NCI-H2227 (cell line): Measurements from ENCODE around the gene CBLL1.
A peak's percentile ranks its signal among the peaks of the same experiment; 100 is the strongest.

Source experiments
- DNase-seq: peaks from one replicate; lab custom pipeline; 2025; ENCODE audit not compliant: unreplicated experiment; lab: John Stamatoyannopoulos, UW

The CBLL1 gene, protein sequence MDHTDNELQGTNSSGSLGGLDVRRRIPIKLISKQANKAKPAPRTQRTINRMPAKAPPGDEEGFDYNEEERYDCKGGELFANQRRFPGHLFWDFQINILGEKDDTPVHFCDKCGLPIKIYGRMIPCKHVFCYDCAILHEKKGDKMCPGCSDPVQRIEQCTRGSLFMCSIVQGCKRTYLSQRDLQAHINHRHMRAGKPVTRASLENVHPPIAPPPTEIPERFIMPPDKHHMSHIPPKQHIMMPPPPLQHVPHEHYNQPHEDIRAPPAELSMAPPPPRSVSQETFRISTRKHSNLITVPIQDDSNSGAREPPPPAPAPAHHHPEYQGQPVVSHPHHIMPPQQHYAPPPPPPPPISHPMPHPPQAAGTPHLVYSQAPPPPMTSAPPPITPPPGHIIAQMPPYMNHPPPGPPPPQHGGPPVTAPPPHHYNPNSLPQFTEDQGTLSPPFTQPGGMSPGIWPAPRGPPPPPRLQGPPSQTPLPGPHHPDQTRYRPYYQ

DNA sequence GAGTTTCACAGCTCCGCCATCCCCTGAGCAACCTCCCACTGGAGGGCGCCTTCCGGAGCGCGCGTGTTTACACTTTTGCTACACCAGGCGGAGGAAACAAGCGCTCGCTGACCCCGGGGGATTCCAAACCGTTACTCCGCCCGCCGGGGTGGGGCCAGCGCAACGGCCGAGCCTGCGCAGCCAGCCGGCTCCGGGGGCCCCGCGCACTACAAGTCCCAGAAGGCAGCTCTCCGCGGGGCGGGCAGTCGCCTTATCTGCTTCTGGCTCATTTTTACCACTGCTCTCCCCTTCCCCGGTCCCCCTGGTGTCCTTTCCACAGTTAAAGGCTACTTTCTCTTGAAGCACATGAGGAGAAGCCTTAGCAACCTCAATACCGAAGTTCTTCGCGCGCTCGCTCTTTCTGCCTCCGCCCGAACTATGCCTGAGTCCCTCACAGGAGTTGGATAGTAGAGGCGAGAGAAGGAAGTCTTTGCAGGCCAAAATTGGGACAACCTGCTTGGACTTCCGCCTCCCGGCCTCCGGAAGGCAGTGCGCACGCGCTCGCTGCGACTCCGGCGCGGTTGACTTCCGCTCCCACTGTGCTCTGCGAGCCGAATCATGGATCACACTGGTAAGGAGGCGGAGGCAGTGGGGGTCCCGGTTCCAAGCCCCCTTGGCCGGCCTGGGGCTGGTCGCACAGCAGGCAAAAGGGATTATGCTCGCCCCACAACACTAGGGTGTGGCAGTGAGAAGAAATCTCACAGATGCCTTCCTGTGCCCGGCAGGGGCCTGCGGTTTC, at the start of gene CBLL1:
Gene CBLL1 (plus strand): TSS at position 576 of the 778 bp plus-strand sequence. CDS start 22 bp downstream, at position 598.
- DNase-seq = peak; percentile 98

DNA sequence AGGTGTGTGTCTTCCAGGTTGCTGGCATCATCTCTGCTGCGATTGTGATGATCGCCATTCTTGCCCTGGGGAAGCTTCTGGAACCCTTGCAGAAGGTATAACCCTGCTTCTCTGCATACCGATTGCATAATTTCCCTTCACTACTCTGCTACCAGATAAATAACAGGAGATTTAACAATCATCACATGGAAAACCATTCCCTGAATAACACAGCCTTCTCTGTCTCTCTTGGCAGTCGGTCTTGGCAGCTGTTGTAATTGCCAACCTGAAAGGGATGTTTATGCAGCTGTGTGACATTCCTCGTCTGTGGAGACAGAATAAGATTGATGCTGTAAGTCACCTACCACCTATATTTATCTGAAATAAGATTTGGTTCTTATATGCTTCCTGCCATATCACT, 49.6 kb upstream of the CBLL1 start:
- peak; percentile 13 for DNase-seq

DNA sequence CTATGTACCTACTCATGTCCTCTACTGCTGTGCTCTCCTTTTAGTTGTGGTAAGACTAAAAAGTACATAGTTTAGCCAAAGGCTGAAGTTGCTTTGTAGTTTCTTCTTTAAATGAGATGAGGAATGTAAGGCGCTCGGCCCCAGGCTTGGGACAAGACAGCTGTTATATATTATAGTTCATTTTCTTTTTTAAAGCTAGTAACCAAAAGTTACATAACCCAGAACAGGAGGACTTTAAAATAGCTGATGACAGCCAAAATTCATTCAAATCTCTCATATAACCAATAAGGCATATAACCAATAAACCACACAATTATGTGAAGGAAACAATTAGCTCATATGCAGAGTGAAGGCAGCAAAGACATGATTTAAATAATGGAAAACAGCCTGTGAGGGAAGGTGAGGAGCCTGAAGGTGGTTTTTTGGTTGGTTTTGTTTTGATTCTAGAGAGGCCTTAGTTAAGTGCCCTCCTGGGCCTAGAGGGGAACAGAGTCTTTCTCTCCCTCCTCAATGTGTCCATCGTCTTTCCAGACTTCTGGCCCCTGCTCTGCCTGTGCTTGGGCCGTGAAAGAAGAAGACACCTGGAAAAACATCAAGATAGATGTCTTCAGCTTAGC, 47.5 kb upstream of the CBLL1 start:
- no peak for DNase-seq

DNA sequence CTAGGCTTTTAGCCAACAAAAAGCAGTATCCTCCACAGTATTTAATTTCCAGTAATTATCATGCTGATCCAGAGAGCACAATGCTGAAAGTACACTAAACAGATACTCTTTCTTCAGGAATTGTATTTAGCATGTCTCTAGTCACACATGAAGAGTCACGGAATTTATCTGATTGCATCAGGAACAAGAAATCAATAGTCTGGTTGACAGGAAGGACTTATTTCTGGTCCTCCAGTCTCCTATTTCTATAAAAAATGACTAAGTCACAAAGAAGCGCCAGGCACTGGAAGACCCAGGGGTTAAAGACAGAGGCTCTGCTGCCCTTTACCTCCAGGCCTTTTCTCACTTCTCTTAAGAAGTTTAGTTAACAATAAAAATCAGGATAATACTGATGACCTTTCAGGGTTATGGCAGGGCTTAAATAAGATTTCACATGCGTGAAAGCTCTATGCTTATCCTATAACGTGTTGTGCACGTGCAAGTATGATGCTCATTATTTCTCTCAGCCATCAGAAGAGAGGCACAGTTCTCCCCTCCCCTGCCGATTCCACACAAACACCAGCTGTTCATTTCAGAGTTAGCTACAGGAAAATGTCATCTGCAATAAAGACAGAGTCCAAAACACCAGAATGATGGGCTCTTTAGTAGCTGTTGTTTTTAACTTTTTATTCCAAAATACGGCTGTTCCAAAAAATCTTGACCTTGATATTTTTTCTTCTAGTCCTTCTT, 46.5 kb upstream of the CBLL1 start:
- no peak for DNase-seq

DNA sequence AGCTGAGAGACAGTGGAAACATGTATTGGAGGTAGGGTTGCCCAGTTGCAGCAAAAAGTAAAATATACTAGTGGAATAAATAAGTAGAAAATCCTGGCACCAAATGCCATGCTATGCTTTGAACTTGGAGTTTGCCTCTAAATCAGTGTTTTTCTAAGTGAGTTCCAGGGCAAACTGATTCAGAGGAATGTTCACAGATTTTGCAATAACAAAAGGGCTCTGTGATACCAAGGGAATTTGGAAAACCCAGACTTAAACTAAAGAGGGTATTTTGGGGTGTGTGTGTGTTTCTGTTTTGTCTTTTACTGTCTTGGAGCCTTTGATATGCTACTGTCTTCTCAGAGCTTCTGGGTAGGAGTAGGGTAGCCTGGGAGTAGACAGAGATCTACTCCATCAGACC, 43.4 kb upstream of the CBLL1 start:
- no peak for DNase-seq

DNA sequence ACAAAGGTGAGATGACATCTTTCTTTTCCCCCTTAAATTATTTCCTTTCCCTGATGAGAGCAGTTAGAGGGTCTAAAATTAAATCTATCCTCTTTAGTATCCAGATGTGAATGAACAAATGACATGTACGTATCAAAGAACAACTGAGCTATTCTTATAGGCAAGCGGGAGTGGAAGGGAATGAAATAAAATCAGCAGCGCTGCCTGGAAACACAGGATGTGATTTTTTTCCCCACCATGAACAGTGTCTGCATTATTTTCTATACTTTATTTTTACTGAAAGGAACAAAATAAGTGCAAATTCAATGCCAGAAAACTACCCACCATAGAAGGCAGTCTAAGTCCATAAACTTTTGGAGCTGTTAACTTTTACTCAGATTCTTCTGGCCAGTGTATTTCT, 42.8 kb upstream of the CBLL1 start:
- no peak for DNase-seq

DNA sequence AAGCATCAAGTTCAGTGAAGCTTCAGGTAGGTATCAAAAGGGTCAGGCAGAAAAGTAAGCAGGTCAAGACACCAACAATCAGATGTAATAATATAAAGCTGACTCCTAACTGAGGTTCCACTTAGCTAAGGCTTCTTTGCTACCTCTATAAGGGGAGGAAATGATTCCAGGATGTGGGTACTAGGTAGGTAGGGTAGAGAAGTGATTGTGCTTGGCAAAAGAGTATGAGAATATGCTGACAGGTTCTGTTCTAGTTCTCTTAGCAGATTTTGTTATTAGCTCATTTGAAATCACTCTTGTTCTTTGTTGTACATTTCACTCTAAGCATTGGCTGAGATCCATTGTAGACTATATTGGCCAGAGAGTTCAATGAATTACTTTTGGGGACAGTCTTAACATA, 40.7 kb upstream of the CBLL1 start:
- DNase-seq = no peak

DNA sequence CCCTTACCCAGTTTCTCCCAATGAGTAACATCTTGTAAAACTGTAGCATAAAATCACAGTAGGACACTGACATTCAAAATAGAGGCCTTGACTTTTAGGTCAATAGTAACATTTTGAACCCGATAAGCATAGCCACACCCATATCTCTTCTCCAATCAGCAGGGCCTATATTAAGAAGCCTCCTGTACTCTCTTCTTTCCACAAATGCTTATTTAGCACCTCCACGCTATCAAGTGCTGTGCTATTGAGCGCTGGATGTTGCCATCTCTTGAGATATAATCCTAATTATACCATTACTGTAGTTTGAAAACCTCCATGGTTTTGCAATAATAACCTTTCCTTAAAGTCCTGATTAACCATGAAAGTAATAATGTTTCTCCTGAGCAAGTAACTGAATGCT, 40.1 kb upstream of the CBLL1 start:
- DNase-seq = no peak

DNA sequence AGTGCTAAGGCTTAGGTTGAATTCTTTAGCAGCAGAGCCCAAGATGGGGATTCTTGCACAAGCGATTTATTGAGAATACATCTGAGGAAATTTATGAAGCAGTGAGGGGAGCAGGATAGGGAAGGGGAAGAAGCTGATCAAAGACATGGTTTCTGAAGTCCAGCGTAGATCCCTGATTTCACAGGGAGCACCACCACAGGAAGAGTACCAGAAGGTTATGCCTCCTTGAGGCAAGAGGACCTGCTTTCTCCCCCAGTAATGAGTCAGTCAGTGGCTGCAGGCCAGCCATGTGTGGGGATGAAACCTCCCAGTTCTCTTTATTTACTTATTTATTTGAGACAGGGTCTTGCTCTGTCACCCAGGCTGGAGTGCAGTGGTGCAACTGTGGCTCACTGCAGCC, 35.0 kb upstream of the CBLL1 start:
- no peak for DNase-seq

DNA sequence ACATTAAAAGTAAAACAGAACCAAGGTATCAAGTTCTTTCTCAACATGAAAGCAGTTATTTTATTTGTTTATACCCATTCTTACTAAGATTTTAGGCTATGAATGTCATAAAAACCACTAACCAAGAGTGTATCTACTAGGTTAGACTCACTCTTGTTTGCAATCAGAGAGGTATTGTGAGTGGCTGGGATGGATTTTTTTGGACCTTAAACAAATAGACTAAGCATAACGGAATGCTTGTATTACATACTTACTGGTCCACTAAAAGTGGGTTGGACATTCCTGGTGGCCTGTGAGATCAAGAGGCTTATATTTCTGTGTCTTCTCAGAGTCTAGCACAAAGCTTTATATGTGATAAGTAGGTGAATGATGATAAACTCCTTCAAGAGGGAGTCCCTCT, 32.6 kb upstream of the CBLL1 start:
- DNase-seq = no peak

DNA sequence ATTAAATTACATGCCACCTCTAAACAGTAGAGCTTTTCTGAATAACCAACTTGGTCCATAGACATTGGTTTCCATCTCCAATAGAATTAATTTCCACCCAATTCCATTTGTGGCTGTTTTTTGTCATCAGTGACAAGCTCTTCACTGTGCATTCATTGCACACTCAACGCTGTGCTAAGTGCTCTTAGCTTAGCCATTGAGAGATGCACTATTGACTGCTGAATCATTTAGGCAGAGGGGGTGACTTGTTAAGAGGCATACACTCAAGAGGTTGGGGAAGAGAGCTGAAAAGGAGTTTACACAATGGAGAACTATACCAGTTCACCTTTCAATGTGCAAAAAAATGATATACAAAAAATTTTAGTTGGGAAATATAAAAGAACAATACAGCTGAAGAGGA, 31.9 kb upstream of the CBLL1 start:
- DNase-seq = peak; percentile 79

DNA sequence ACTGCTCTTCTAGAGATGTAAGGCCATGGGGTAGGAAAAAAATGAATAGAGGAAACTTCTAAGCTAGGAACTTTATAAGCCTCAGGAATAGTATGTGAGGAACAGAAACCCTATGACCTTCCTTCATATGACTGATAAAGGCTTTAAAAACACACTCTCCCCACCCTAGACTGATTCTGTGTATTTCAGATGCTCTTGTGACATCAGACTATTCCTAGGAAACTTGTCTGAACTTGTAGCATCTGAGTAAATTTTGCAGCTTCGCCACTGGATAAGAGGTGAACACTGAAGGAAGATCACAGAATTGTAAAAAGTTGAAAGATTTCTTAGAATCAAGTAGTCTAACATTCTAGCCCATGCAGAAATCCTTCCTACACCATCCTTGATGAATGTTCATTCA, 31.0 kb upstream of the CBLL1 start:
- DNase-seq = no peak

DNA sequence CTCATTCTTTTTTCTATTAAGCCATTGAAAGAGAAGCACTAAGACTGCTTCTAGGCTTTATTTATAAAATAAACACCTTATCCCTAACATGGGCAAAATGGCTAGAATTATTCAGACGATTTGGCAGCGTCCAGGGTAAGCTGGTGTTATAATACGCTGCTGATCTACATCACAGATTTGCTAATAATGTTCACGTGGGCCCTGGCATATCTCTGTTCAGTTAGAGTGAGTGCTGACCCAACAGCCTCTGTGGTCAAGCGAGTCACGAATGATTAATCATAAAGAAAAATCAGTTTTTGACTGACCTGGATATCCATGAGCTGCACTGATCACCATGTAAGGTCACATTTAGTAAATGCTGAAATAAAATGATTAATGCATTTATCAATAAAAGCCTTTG, 28.4 kb upstream of the CBLL1 start:
- no peak for DNase-seq

DNA sequence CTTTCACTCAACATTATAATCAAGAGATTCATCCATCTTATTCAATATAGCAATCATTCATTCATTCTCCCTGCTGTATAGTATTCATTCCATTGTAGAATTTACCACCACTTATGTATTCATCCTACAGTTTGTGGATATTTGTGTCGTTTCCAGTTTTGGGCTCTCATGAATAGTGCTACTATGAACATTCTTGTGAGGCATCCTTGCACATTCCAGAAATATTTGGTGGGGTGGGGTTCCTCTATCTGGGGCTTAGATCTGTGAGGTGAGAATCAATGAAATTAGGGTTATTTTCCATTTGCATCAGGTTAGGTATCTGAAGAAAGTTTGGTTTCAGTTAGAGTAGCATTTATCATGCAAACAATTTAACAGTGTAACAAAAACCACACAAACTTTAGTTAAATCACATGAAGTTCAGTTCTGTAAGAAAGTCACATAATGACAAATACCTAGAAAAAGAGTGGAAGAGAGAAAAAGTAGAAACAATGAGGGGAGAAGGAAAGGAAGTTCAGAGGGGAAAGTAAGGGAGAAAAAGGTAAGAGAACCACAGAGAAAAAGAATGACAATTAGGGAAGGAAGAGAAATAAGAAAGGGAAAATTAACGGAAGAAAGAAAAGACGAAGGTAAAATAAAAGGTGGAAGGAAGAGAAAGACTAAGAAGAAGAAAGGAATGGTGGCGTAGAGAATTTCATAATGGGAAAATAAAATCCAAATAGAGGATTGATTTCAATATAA, 25.3 kb upstream of the CBLL1 start:
- no peak for DNase-seq

DNA sequence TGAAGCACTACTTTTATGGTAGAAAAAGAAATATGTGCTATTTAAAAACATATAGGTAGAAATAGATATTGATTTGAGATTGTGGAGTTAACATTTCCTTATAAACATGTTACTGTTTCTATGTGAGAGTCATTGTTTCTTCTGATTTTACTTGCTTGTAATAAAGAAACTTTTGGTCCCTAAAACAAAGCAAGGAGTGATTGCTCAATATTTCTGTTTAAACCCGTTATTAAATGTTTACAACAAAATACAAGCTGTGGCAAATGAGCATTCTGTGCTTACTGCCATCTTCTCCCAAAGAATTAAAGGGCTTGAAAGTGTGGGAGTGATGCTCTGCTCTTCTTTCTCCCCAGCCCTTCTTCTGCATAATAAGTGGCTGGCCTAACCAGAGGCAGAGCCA, 22.7 kb upstream of the CBLL1 start:
- no peak for DNase-seq

DNA sequence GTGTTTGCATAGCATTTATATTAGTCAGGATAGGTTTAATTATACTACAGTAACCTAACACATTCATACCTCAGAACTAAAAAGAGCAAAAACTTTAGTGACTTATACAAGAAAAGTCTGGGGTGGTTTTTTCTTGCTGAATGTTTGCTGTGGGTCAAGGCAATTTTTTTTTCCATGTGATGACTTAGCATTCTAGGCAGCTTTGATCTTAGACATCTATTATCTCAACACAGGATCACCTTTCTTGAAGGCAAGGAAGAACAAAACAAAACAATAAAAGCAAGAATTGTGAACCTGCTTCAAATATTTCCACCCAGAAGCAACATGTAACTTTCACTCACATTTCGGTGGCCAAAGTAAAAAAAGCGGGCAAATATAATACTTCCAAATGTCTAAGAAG, 20.7 kb upstream of the CBLL1 start:
- DNase-seq = no peak

DNA sequence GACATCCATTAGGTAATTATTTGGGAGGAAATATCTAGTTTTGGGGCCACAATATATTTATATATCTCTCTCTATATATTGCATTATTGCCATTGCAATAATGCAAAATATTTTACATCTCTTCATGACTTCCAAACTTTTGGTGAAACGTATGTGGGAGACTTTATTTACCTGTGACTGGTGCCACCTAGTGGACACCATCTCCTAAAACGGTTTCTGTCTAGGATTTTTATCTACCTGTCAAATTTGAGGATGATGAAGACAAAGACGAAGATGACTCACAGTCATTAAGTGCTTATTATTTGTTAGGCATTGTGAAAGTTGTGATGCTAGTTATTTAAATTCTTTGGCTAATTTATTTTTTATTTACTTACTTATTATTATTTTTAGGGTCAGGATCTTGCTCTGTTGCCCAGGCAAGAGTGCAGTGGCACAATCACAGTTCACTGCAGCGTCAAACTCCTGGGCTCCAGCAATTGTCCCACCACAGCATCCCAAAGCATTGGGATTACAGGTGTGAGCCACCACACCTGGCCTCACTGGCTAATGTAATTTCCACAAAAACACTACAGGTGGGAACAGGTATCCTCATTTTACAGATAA, 18.7 kb upstream of the CBLL1 start:
- DNase-seq = peak; percentile 57

DNA sequence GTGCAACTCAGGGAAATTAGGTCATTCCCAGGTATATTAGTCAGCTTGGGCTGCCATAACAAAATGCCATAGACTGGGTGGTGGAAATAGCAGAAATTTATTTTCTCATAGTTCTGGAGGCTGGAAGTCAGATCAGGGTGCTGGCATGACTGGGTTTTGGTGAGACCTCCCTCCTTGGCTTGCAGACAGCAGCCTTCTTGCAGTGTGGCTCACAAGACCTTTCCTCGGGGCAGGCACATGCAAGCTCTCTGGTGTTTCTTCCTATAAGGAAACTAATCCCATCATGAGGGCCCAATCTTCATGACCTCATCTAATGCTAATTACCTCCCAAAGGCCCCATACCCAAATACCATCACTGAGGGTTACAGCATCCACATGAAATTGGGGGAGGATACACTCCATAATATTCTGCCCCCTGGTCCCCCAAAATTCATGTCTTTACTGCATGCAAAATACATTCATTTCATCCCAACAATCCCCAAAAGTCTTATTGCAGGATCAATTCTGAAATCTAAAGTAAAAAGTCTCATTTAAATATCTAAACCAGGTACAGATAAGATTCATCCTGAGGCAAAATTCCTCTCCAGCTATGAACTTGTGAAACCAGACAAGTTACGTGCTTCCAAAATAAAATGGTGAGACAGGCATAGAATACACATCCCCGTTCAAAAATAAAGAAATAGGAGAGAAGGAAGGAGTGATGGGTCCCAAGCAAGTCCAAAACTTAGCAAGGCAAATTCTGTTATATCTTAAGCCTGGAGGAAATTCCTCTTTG, 17.4 kb upstream of the CBLL1 start:
- DNase-seq = no peak

DNA sequence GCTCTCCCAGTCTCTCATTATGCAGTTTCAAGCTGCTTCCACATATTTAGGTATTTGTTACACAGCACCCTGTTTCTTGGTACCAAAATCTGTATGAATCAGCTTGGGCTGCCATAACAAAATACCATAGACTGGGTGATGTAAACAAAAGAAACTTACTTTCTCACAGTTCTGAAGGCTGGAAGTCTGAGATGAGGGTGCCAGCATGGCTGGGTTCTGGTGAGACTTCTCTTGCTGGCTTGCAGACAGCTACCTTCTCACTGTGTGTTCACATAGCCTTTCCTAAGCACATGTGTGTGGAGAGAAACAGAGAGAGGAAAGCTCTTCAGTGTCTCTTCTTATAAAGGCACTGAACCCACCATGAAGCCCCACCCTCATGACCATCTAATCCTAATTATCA, 15.7 kb upstream of the CBLL1 start:
- DNase-seq = no peak
